ENCODE data around the gene KLHL4.
"Not testable (repeated sequence)": the region's sequence is repeated elsewhere in the genome, so short reads cannot be mapped to it uniquely, and the experiment has no call there.

The KLHL4 gene

DNA sequence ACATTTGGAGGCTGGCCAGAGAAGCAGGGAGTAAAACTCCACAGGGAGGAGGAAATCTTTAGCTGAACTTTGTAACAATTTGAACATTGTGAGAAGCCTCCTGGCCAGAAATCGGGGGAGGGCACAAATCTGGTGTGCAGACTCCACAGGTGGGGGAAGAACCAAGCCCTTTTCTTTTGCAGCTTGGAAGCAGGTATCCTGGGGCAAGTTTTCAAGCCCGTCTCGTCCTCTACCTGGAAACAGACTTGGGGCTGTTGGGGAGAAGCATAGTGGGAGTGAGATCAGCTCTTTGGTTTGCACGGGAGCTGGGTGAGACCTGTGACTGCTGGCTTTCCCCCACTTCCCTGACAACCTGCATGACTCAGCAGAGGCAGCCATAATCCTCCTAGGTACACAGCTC, 123.8 kb downstream of the KLHL4 start:
- in situ Hi-C loops (cut with MboI; ENCODE audit: low sequenced_read_pairs) = not testable (repeated sequence)

DNA sequence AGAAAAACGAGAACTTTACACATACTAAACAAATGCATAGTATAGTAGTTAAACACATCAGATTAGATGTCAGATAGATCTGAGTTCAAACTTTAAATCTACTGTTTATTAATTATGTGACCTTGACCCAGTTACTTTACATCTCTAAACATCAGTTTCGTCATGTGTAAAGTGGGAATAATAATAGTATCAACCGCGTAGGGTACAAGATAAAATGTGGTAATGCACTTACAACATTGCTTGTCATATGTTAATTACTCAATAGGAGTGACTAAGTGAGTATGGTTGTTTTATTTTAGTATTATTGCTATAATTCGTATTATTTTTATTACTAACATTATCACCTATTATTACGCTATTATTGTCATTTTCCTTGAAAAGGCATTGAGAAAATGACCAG, 144.2 kb downstream of the KLHL4 start:
- in situ Hi-C loops (cut with MboI; ENCODE audit: low sequenced_read_pairs) = no loop called here

DNA sequence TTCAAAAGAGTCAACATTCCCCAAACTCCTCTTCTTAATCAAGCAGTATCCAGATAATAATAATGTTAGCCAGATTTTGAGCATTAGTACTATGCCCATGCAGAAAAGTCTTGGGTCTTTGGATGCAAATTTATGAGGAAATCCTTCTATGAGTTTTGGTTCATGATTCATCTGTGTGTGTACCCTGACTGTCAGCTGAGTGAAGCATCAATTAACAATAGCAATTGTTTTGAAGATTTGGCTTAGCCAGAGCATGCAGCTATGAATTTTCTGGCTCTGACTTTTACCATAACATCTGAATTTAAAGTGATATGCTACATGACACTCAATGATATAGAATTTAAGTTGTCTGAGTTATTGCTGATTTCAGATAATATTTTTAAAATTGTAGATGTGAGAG, 145.8 kb downstream of the KLHL4 start:
- in situ Hi-C loops (cut with MboI; ENCODE audit: low sequenced_read_pairs) = no loop called here

DNA sequence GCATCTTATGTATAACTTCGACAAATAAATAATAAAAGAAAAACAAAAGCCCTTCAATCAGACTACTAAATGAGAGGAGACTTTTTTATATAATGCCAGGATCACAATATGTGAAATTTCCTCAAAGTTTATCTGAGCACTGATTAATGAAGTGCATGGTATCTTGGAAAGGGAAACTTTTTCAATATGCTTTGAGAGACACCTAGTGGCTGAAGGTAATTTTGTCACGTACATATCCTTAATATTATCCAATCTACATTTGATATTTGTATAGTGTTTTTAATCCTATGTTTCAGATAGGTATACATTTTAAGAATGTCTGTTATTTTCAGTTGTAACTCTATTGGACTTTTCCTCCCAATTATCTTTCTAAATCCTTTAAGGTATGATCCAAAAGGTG, 146.8 kb downstream of the KLHL4 start:
- in situ Hi-C loops (cut with MboI; ENCODE audit: low sequenced_read_pairs) = no loop called here

DNA sequence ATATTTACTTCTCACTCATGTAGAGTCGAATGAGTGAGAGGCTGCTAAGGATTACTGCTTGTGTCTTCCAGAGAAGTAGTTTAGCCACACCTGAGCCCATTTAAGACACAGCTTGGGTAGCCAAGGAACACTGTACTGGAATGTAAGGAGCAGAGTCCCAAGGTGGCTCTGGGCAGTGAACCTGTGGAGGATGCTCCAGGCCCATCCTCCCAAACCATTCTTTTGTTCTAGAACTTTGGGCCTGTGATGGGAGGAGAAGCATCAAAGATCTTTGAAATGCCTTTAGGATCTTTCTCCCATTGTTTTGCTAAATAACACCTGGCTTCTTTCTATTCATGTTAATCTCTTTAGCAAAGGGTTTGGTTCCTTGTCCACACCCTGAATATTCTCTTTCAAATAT, 162.2 kb downstream of the KLHL4 start:
- in situ Hi-C loops (cut with MboI; ENCODE audit: low sequenced_read_pairs) = no loop called here

DNA sequence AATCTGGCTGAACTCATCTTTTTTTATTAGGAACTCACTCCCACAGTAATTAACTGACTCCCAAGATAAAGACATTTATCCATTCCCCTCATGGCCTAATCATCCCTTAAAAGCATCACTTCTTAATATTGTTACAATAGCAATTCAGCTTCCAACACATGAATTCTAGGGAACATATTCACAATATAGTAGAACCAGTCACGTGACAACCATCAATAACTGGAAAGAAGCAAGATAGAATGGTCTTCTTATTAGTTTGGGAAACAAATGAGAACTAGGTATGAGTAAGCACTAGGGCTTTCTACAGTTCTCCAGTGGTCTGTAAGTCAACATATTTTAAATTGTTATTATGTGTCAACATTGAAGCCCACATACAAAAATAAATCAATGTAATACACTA, 170.1 kb downstream of the KLHL4 start:
- in situ Hi-C loops (cut with MboI; ENCODE audit: low sequenced_read_pairs) = no loop called here

DNA sequence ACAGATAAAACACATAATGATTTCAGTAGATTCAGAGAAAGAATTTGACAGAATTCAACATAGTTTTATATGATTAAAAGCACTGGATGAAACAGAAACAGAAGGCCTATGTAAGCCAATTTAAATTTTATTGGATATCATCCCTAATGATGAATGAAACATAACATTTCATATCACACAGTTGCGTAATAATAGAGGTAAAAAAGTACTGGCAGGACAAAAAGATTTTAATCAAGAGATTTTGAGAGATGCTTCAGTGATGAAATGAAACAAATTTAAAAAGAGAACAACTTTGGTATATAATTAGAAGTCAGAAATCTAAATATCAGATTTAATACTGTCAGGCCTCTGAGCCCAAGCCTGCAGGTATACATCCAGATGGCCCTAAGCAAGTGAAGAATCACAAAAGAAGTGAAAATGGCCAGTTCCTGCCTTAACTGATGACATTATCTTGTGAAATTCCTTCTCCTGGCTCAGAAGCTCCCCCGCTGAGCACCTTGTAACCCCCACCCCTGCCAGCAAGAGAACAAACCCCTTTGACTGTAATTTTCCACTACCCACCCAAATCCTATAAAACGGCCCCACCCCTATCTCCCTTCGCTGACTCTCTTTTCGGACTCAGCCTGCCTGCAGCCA, 170.6 kb downstream of the KLHL4 start:
- in situ Hi-C loops (cut with MboI; ENCODE audit: low sequenced_read_pairs) = not testable (repeated sequence)

DNA sequence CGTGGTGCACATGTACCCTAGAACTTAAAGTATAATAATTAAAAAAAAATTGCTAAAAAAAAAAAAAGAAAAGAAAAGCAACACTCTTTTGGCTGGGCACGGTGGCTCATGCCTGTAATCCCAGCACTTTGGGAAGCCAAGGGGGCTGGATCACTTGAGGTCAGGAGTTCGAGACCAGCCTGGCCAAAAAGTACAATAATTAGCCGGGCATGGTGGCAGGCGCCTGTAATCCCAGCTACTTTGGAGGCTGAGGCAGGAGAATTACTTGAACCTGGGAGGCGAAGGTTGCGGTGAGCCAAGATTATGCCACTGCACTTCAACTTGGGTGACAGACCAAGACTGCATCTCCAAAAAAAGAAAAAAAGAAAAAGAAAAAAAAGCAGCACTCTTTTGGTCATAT, 171.6 kb downstream of the KLHL4 start:
- in situ Hi-C loops (cut with MboI; ENCODE audit: low sequenced_read_pairs) = not testable (repeated sequence)

DNA sequence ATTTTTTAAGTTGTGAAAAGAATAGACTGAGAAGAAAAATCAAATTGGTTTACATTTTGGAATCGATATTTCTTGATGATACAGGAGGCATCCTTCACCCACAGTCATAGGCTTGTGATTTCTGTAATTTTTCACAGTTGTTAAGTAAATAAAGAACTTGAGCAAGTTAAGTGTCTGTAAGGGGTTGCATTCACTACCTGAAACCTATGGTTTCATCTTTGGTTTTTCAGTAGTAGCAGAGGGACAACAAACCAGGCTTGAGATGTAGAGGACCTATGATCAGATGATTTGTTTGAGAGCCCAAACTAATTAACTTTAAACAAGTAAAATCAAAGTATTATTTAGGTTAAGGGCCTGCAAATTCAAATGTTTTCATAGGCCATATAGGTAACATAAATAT, 175.6 kb downstream of the KLHL4 start:
- in situ Hi-C loops (cut with MboI; ENCODE audit: low sequenced_read_pairs) = no loop called here

DNA sequence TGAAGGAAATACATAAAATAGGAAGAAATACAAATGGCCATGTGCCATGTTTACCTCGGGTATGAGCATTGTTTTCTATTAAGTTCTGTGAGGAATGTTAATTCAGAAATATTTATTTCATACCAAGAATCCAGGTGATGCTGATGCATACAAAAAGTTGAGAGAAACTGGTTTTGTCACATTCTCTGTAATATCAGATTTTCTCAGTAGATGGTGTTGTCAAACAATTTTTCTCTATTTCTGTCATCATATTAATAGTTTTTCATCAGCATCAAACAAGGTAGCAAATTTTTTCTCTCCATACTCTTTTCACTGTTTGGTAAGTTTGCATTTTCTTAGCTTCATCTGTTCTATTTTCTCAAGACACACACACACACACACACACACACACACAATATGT, 179.8 kb downstream of the KLHL4 start:
- in situ Hi-C loops (cut with MboI; ENCODE audit: low sequenced_read_pairs) = no loop called here

DNA sequence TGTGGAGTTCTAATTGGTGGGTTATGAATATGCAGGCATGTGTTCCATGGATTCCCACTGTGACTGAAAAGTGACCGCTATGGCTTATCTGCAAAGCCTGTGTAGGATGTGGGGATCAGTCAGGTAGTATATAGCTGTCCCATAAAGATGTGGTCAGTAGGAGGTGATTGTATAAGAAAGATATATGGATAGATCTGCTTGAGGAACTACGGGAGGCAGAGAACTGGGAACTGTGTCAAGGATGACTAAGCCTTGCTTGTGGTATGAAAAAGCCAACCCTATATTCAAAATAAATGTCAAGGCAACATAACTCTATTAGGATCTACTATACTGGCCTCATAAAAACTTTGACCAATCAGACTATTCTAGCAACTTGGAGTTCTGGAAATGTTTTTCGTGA, 185.2 kb downstream of the KLHL4 start:
- in situ Hi-C loops (cut with MboI; ENCODE audit: low sequenced_read_pairs) = no loop called here

DNA sequence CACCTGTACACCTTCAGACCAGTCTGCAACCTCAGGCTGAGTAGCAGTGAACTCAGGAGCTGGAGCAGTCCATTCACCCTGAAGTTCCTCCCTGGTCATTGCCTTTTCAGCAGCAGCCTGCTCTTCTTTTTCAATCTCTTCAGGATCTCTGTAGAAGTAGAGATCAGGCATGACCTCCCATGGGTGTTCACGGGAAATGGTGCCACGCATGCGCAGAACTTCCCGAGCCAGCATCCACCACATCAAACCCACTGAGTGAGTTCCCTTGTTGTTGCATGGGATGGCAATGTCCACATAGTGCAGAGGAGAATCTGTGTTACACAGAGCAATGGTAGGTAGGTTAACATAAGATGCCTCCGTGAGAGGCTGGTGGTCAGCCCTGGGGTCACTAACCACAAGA, 185.9 kb downstream of the KLHL4 start:
- in situ Hi-C loops (cut with MboI; ENCODE audit: low sequenced_read_pairs) = not testable (repeated sequence)

DNA sequence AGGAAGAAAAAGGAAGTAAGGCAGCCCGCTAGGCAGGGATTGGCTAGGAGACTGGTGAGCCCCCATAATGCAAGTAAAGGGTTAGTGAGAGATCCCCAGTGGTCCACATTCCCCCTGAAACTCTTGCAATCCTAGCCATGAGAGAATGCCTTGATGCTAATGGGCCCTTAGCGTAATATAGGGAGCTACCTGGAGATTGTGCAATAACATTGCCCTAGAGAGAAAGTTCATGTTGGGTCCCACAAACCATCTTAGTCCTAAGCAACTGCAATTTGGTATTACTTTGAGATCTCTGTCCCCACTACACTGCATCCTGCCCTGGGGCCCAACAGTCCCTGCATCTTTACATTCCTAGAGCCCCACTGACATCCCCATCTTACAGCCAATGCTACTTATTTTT, 188.5 kb downstream of the KLHL4 start:
- in situ Hi-C loops (cut with MboI; ENCODE audit: low sequenced_read_pairs) = no loop called here

DNA sequence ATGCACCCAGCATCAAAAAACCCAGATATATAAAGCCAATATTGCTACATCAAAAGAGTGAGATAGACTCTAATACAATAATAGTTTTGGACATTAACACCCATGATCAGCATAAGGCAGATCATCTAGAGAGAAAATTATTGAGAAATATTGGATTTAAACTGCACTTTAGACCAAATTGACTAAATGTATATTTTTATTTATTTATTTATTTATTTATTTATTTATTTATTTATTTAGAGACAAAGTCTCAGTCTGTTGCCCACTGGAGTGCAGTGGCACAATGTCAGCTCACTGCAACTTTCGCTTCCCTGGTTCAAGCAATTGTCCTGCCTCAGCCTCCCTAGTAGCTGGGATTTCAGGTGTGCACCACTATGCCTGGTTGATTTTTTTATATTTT, 193.0 kb downstream of the KLHL4 start:
- in situ Hi-C loops (cut with MboI; ENCODE audit: low sequenced_read_pairs) = no loop called here
